ENCODE measurements around the gene GPD2. TPM values are rescaled to one million over a fixed set of nuclear protein-coding genes. Genes with fewer than 3 reads are reported as not detected.

Gene GPD2
- total RNA-seq, 2 donors from 2014 or later = 26.6 to 95.3 TPM

GRCh38 chr2:156472686-156473085, 36.5 kb downstream of the GPD2 start:
- no peaks in the 10 kb centered on the region for H3K27me3 ChIP-seq (replicated peaks; ENCODE audit: insufficient read depth)
- H3K36me3 ChIP-seq = no peaks in the 10 kb centered on the region
- no peak for DNase-seq (ENCODE audit: low spot score)
- H3K4me3 ChIP-seq = no peak overlapping the region
- TF ChIP-seq, protein P1, sequence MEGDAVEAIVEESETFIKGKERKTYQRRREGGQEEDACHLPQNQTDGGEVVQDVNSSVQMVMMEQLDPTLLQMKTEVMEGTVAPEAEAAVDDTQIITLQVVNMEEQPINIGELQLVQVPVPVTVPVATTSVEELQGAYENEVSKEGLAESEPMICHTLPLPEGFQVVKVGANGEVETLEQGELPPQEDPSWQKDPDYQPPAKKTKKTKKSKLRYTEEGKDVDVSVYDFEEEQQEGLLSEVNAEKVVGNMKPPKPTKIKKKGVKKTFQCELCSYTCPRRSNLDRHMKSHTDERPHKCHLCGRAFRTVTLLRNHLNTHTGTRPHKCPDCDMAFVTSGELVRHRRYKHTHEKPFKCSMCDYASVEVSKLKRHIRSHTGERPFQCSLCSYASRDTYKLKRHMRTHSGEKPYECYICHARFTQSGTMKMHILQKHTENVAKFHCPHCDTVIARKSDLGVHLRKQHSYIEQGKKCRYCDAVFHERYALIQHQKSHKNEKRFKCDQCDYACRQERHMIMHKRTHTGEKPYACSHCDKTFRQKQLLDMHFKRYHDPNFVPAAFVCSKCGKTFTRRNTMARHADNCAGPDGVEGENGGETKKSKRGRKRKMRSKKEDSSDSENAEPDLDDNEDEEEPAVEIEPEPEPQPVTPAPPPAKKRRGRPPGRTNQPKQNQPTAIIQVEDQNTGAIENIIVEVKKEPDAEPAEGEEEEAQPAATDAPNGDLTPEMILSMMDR (IDR thresholded peaks at IDR 0.05) = no peak
- TF ChIP-seq POLR2AphosphoS5 (IDR thresholded peaks at IDR 0.05) (no peak), POLR2A (IDR thresholded peaks at IDR 0.05) (no peak)
- intact Hi-C loops (cut with DNase I) = no loop called here
- H3K9me3 ChIP-seq = no peaks in the 10 kb centered on the region
- no peaks in the 10 kb centered on the region for H3K4me1 ChIP-seq (replicated peaks)
- no peak overlapping the region for H3K27ac ChIP-seq

DNA sequence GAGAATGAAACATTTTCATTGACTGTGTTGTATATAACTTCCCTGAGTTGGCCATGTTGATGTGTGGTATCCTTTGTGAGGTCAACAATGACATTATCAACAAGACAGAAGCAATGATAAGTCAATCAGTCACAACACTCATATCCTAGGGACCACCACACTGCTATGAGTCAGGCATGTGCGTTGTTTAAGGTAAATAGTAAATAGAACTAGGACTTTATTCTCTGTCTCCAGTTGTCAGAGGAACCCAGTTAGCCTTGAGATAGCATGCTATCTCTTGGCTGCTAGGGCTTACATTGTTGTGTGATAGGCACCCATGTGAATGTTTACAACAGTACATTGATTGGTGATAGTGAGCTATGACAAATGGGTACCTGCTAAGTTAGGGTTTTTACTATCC, 37.3 kb downstream of the GPD2 start:
- Histone ChIP-seq H3K4me3 (no peak overlapping the region), H3K36me3 (no peaks in the 10 kb centered on the region), H3K9me3 (no peaks in the 10 kb centered on the region), H3K4me1 (replicated peaks) (no peaks in the 10 kb centered on the region), H3K27me3 (replicated peaks; ENCODE audit: insufficient read depth) (no peaks in the 10 kb centered on the region), H3K27ac (no peak overlapping the region)
- no peak for DNase-seq (ENCODE audit: low spot score)
- TF ChIP-seq POLR2A (IDR thresholded peaks at IDR 0.05) (no peak), POLR2AphosphoS5 (IDR thresholded peaks at IDR 0.05) (no peak)
- TF ChIP-seq, protein P1 (IDR thresholded peaks at IDR 0.05) = no peak
- WGBS = 100% methylated on average over 1 of the region's 1 CpG
- intact Hi-C loops (cut with DNase I) = no loop called here

DNA sequence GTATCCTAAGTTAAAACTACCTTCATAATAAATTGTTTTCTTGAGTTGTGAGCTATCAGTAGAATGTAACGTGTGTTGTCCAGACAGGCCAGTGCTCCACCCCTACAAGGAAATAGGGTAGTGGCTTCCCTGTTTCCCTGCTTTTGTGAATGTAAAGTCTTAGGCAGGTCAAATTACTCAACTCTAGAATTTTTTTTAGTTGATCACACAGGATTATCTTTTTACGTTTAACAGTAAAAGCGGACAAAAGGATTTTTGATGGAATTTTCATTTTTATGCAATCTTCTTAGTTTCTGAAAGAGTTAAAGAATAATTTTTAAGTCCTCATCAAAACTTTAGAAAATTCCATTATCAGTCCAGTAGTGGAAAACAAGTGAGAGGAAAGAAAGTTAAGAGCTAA, 38.2 kb downstream of the GPD2 start:
- no peaks in the 10 kb centered on the region for H3K4me1 ChIP-seq (replicated peaks)
- H3K27me3 ChIP-seq (replicated peaks; ENCODE audit: insufficient read depth) = no peaks in the 10 kb centered on the region
- WGBS = 65% methylated on average over 3 of the region's 3 CpGs
- no peaks in the 10 kb centered on the region for H3K9me3 ChIP-seq
- no peak for DNase-seq (ENCODE audit: low spot score)
- no peak overlapping the region for H3K27ac ChIP-seq
- no peaks in the 10 kb centered on the region for H3K36me3 ChIP-seq
- intact Hi-C loops (cut with DNase I) = no loop called here
- no peak overlapping the region for H3K4me3 ChIP-seq
- no peak for TF ChIP-seq POLR2AphosphoS5 (IDR thresholded peaks at IDR 0.05)
- TF ChIP-seq POLR2A (IDR thresholded peaks at IDR 0.05) = no peak
- TF ChIP-seq, protein P1 (IDR thresholded peaks at IDR 0.05) = no peak

DNA sequence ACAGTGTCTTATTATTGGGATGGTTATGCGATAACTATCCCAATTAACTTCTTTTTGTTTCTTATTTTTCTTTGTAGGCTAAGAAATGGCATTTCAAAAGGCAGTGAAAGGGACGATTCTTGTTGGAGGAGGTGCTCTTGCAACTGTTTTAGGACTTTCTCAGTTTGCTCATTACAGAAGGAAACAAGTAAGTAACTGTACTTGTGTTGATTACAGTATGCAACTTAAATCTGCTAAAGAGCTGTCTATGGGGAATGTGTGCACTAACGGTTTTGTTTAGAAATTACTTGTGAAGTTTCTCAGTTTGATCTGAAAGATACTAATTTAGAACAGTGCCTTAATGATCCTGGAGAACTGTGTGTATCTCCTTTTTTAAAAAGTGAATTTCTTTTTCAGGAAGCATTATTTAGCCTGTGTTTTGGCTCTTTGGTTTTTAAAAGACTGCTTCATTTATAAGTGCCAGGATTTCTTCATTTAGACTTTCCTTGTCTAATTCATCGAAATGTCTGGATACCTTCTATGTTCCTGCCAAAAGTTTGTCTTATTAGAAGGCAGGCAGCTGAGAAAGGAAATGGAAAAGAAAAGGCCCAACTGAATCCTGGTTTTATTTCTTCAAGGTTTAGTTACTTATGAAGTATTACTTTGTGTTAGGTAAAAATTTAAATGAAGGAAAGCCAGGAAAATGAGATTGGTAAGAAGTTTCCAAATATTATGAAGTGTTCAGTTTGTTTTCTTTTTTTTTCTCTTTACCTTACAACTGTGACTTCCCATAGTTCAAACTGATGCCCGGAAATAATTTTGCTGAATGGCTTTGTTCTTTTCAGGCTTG, 40.1 kb downstream of the GPD2 start:
- Histone ChIP-seq H3K36me3 (no peaks in the 10 kb centered on the region), H3K9me3 (no peaks in the 10 kb centered on the region), H3K27ac (peak overlapping the region in 1 of 2 donors; percentile 30), H3K4me1 (replicated peaks) (no peaks in the 10 kb centered on the region), H3K4me3 (no peak overlapping the region), H3K27me3 (replicated peaks; ENCODE audit: insufficient read depth) (no peaks in the 10 kb centered on the region)
- WGBS = 45% methylated on average over 5 of the region's 5 CpGs
- intact Hi-C loops (cut with DNase I) = no loop called here
- TF ChIP-seq POLR2A (IDR thresholded peaks at IDR 0.05) (no peak), POLR2AphosphoS5 (IDR thresholded peaks at IDR 0.05) (no peak)
- TF ChIP-seq, protein P1 (IDR thresholded peaks at IDR 0.05) = no peak
- DNase-seq (ENCODE audit: low spot score) = no peak

DNA sequence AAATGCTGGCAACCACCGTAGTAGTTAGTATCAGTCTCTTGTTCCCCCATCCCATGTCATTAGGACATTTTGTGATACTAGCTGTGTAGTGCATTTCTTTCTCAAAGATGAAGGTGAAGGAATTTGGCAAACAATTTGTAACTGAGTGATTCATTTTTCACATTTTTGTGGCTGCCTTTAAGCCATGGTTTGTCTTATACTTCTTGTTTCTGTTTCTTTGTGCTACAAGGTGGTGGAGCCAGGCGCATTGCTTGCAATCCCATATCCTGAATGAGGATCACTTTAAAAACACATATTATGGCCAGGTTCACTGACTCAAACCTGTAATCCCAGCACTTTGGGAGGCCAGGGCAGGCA, 40.6 kb downstream of the GPD2 start:
- no peaks in the 10 kb centered on the region for H3K9me3 ChIP-seq
- no peaks in the 10 kb centered on the region for H3K4me1 ChIP-seq (replicated peaks)
- H3K36me3 ChIP-seq = no peaks in the 10 kb centered on the region
- intact Hi-C loops (cut with DNase I) = no loop called here
- no peaks in the 10 kb centered on the region for H3K27me3 ChIP-seq (replicated peaks; ENCODE audit: insufficient read depth)
- H3K27ac ChIP-seq = peak overlapping the region in 1 of 2 donors; percentile 30
- TF ChIP-seq POLR2A (IDR thresholded peaks at IDR 0.05) (no peak), POLR2AphosphoS5 (IDR thresholded peaks at IDR 0.05) (peak; percentile 18)
- TF ChIP-seq, protein P1 (IDR thresholded peaks at IDR 0.05) = no peak
- DNase-seq (ENCODE audit: low spot score) = no peak
- no peak overlapping the region for H3K4me3 ChIP-seq
- WGBS = 49% methylated on average over 2 of the region's 2 CpGs

All from prostate gland (tissue), 2 donors.